GM12878 (cell line): ENCODE results near the gene FOSL1. TPM values are rescaled to one million over a fixed set of nuclear protein-coding genes. Genes with fewer than 3 reads are reported as not detected.

Experiments
- ATAC-seq: fragments of 200-7000 bp; cut with Tn5 transposase; 3 replicates; pipeline ENCODE4 v1.9.1; 2020; ENCODE audit warnings: mild to moderate bottlenecking, moderate library complexity
- BruUV-seq: library from RNA; stranded (reverse); fragments of 400-500 nt; replicated peaks from 2 replicates; lab custom pipeline; 2021; lab: Mats Ljungman, UMichigan
- CTCF ChIA-PET: fragments of 300-600 bp; sonication (Branson Sonifier 250); formaldehyde crosslinking; extraction: SDS; loops from one replicate; lab custom pipeline; 2021; ENCODE audit warnings: inconsistent platforms; lab: Yijun Ruan, JAX
- POLR2A ChIA-PET: fragments of 350-600 bp; formaldehyde crosslinking; extraction: SDS; loops from one replicate; lab custom pipeline; 2021; ENCODE audit warnings: inconsistent platforms; lab: Charles Lee
- RAD21 ChIA-PET: fragments of 300-600 bp; sonication (Branson Sonifier 250); formaldehyde crosslinking; loops from one replicate; lab custom pipeline; 2023; ENCODE audit warnings: antibody characterized with exemption; ENCODE audit not compliant: unreplicated experiment; lab: Charles Lee
- SMC1A ChIA-PET: fragments of 300-600 bp; sonication (Branson Sonifier 250); formaldehyde crosslinking; loops from one replicate; lab custom pipeline; 2023; ENCODE audit not compliant: unreplicated experiment, uncharacterized antibody; lab: Charles Lee
- DNase-seq: peaks from one replicate; pipeline ENCODE4 v3.0.0-alpha.2; 2011; ENCODE audit warnings: low read depth, low spot score
- FAIRE-seq: peaks from 3 replicates; lab custom pipeline; 2011; peaks lifted over from hg19 to GRCh38; lab: Jason Lieb, UNC
- H2AFZ ChIP-seq: 2 replicates; pipeline ENCODE4 v1.6.0; 2011; ENCODE audit warnings: low read depth, low read length, control low read depth; ENCODE audit not compliant: control insufficient read depth
- H3K27ac ChIP-seq: 2 replicates; pipeline ENCODE4 v1.5.1; 2011; ENCODE audit warnings: control low read depth; ENCODE audit not compliant: control insufficient read depth, insufficient read depth
- H3K27me3 ChIP-seq, 2 experiments: replicated peaks in 1 of 2; 2 replicates each; pipeline versions ENCODE4 v1.6.0 to v1.6.1; 2011; ENCODE audit warnings: low read length in 1 of 2; ENCODE audit not compliant: control insufficient read depth in 2 of 2, insufficient read depth in 2 of 2
- H3K36me3 ChIP-seq, 2 experiments: 2 replicates each; pipeline ENCODE4 v1.5.1; 2011; ENCODE audit warnings: low read length in 1 of 2; ENCODE audit not compliant: control insufficient read depth in 2 of 2, insufficient read depth in 2 of 2
- H3K4me1 ChIP-seq: 2 replicates; pipeline ENCODE4 v1.6.1; 2011; ENCODE audit warnings: mild to moderate bottlenecking, low read length, moderate library complexity, mixed read lengths; ENCODE audit not compliant: control insufficient read depth, insufficient read depth
- H3K4me2 ChIP-seq: 2 replicates; pipeline ENCODE4 v1.6.0; 2011; ENCODE audit warnings: control low read depth; ENCODE audit not compliant: control insufficient read depth, insufficient read depth
- H3K4me3 ChIP-seq: fragments of 200-600 bp; sonication (generic); 2 replicates; pipeline ENCODE4 v1.5.1; 2016
- H3K79me2 ChIP-seq: 2 replicates; pipeline ENCODE4 v1.6.0; 2011; ENCODE audit warnings: low read length; ENCODE audit not compliant: control insufficient read depth, insufficient read depth
- H3K9ac ChIP-seq: 2 replicates; pipeline ENCODE4 v1.8.0; 2011; ENCODE audit warnings: low read length, control low read depth, mixed read lengths; ENCODE audit not compliant: control insufficient read depth, insufficient read depth
- H3K9me3 ChIP-seq: replicated peaks from 3 replicates; pipeline ENCODE4 v1.5.1; 2011; ENCODE audit warnings: mild to moderate bottlenecking, low read length; ENCODE audit not compliant: control insufficient read depth, insufficient read depth
- H4K20me1 ChIP-seq: 2 replicates; pipeline ENCODE4 v1.6.0; 2011; ENCODE audit not compliant: control insufficient read depth, insufficient read depth
- CHD4 ChIP-seq: fragments of 200-600 bp; sonication (generic); IDR thresholded peaks from 2 replicates; pipeline ENCODE4 v1.6.1; 2016; ENCODE audit warnings: mild to moderate bottlenecking
- IRF5 ChIP-seq: fragments of 450-650 bp; IDR thresholded peaks from 2 replicates; pipeline ENCODE4 v1.6.1; 2017; ENCODE audit warnings: borderline replicate concordance
- MTA2 ChIP-seq: fragments of 450-650 bp; IDR thresholded peaks from 2 replicates; pipeline ENCODE4 v1.6.1; 2016; ENCODE audit warnings: low read depth, mild to moderate bottlenecking, moderate library complexity
- SKIL ChIP-seq: fragments of 450-650 bp; IDR thresholded peaks from 2 replicates; pipeline ENCODE4 v1.6.1; 2017; ENCODE audit warnings: mild to moderate bottlenecking, low read depth, inconsistent platforms; ENCODE audit not compliant: poor library complexity, severe bottlenecking
- SREBF1 ChIP-seq: IDR thresholded peaks from 2 replicates; pipeline ENCODE4 v1.6.1; 2012; ENCODE audit warnings: mild to moderate bottlenecking, low read length
- STAT3 ChIP-seq: IDR thresholded peaks from 2 replicates; pipeline ENCODE4 v1.6.1; 2011; ENCODE audit warnings: low read depth, low read length, improper control_type of control experiment
- TCF12 ChIP-seq: IDR thresholded peaks from 2 replicates; pipeline ENCODE4 v1.6.1; 2011; ENCODE audit warnings: low read depth, mild to moderate bottlenecking, low read length
- ZNF274 ChIP-seq: IDR thresholded peaks from one replicate; pipeline ENCODE4 v1.8.0; 2011; ENCODE audit not compliant: insufficient read length, insufficient read depth
- ZSCAN29 ChIP-seq: fragments of 450-650 bp; IDR thresholded peaks from 2 replicates; pipeline ENCODE4 v1.6.1; 2017; ENCODE audit warnings: mild to moderate bottlenecking, moderate library complexity
- WGBS: methylation state at CpG from one replicate; pipeline ENCODE4 v1.1.6; 2016; ENCODE audit warnings: low lambda C conversion rate; ENCODE audit not compliant: insufficient replicate concordance, insufficient coverage; ENCODE audit errors: missing lambda C conversion rate; 5-methylcytosine and 5-hydroxymethylcytosine counted together
- in situ Hi-C: fragments of 300-500 bp; cut with MboI; formaldehyde crosslinking; loops from 9 replicates; pipeline ENCODE4 v1.14.3; 2018; ENCODE audit warnings: mixed read lengths
- intact Hi-C: fragments of 100-400 bp; cut with micrococcal nuclease; formaldehyde crosslinking; loops from one replicate; pipeline ENCODE4 v1.14.2; 2022; ENCODE audit not compliant: unreplicated experiment
- polyA plus RNA-seq, 11 experiments: library from polyadenylated mRNA; depleted of rRNA in 4 of 11; unstranded in 6 of 11; stranded (reverse) in 5 of 11; fragments of >200 nt; fragmentation: Nextera tagmentation in 4 of 11; fragmentation: Illumina TruSeq in 1 of 11; extraction: Ambion mirVana in 4 of 11; extraction: Trizol in 1 of 11; gene quantifications; 1 replicate in 1 of 11; 2 replicates in 10 of 11; pipeline versions ENCODE4 v1.2.1 to v1.2.3, GENCODE V29; 2011 to 2016; ENCODE audit warnings: inconsistent platforms in 2 of 11, missing spikeins in 2 of 11, low read depth in 1 of 11
- total RNA-seq, 4 experiments: library from RNA; depleted of rRNA in 3 of 4; stranded (reverse); fragments of >200 nt in 3 of 4; fragmentation: Illumina TruSeq in 1 of 4; extraction: Trizol in 1 of 4; gene quantifications; 2 replicates each; pipeline versions ENCODE4 v1.2.1 to v1.2.3, GENCODE V29; 2013 to 2021

The FOSL1 gene
- total and polyA plus RNA-seq, 10 of the 15 experiments (the other 5 are each of a cell fraction or from before 2014, with no cell fraction given) = 0.82 to 5.4 (median 2.1) TPM

- TF ChIP-seq MTA2 (no peak), STAT3 (no peak), IRF5 (no peak), CHD4 (no peak), SREBF1 (no peak)
Observed at GRCh38 chr11:65897020-65897471, 3.1 kb downstream of the FOSL1 start (continued).

- TSS peak; percentile 25 for BruUV-seq
- no peak for FAIRE-seq
- Histone ChIP-seq H3K9ac (no peak overlapping the region), H3K4me1 (peaks cover 20% of the 10 kb centered on the region), H2AFZ (no peak overlapping the region), H3K4me2 (no peak overlapping the region), H3K36me3 (no peaks in the 10 kb centered on the region), H3K4me3 (no peak overlapping the region), H3K27me3 (no peaks in the 10 kb centered on the region), H3K79me2 (peaks cover 38% of the 10 kb centered on the region), H3K27ac (no peak overlapping the region), H4K20me1 (no peaks in the 10 kb centered on the region), H3K9me3 (no peaks in the 10 kb centered on the region)
- in situ Hi-C loops (no loop called here), intact Hi-C loops (loop anchor here (10.0 kb wide), 1 partner anchor 238 kb away; no protein-coding TSS in a partner anchor)
- no peak for TF ChIP-seq ZNF274
- 0 out of 2 replicates have a peak, but pooled peaks have one; percentile 19 for TF ChIP-seq TCF12
- TF ChIP-seq SKIL = no peak
- TF ChIP-seq ZSCAN29 = peak; percentile 79
- ChIA-PET RAD21 (no interaction called here), CTCF (interaction anchor here (1.8 to 6.5 kb wide), 4 partner anchors 7 to 185 kb away, joined by 3 to 67 read pairs (median 21); partner anchors contain the start of genes CCDC85B, FIBP and KAT5), POLR2A (interaction anchor here (0.6 to 3.6 kb wide), 4 partner anchors 7 to 240 kb away, joined by 3 to 62 read pairs (median 4); partner anchors contain the start of genes CCDC85B and FIBP), SMC1A (interaction anchor here (0.9 to 1.1 kb wide), 3 partner anchors 10 to 32 kb away, joined by 3 to 4 read pairs (median 4); no protein-coding TSS in a partner anchor)
- DNase-seq = no peak
- WGBS = 75% methylated on average over 14 of the region's 14 CpGs
- ATAC-seq = no peak
Observed at GRCh38 chr11:65896034-65896999, 3.9 kb downstream of the FOSL1 start.
